Measurements from ENCODE around the gene CRABP2.

Gene CRABP2

DNA sequence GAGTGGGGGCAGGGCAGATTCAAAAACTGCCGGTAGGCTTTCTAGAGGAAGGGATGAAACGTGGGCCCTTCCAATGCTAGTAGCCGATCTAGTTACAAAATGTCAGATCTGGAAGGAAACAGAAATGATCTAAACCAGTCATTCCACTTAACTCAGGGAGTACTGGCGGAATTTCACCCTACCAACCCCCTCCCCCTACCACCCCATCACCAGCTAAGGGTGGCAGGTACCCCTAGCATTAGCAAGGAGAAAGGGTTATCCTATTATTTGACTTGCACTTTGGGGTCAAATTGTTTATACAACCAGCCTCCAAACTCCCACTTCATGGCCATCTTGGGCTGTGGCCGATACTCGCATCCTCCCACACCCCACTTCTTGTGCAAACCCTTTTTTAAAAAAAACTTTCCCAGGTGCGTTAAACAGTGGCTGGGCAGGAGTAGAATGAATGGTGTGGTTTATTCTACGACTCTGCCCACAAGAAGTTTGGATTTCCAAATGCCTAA lies 36.1 kb upstream of the CRABP2 start:
- DNase-seq = peak; percentile 12

DNA sequence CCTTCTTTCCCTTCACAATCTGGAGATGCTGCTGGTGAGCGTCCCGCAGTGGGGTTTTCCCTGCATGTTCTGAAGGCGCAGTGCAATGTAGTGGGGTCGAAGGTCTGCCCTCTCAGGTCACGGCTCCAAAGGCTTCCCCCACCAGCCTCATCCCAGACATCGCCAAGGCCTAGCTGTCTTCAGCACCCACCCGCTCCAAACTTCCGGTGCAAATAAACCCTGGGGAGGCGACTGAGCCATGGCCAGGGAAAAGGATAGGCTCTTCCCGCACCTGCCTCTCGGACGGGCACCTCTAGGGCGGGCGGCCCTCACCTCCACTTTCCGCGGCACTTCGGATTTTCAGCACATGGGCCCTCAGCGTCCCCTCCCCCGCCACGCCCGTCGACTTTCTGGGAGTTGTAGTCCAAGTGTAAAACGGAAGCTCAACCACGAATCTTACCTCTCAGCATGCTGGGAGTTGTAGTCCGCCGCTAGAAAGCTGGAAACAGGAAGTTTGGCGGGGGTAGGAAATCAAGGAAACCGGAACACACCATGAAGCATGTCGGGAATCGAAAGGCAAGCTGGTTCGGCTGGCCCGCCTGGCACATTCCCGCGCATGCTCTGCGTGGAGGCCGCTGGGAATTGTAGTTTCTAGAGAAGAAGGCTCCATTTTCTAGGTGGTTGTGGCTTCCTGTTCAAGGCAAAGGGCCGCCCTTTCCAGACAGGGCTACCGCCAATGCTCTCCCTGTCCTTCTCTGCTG lies 35.5 kb upstream of the CRABP2 start, which contains the start of gene MRPL24:
Gene MRPL24 (minus strand): TSS at position 348 of the 740 bp plus-strand sequence. CDS start 2,384 bp downstream, outside the sequence.
- DNase-seq = peak; percentile 99

DNA sequence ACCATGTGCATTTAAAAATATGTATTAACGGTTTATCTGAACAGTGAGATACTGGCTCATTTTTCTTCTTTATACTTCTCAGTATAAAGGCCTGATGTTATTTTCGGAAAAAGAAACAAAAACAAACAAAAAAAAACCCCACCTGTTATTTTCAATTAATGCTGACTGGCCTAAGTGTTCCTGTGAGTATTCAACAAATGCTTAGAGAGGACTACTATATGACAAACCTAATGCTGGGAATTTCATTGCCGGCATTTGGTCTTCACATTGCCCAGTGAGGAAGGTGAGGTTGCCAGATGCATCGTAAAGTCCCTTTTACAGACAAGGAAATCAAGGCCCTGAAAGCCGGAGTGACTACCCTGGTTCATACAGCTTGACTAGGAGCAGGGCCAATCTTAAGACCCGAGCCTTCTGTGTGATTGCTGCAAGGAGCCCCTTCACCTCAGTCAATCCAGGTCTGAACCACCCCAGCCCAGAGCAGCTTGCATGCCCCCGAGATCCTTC lies 34.9 kb upstream of the CRABP2 start:
- no peak for DNase-seq

DNA sequence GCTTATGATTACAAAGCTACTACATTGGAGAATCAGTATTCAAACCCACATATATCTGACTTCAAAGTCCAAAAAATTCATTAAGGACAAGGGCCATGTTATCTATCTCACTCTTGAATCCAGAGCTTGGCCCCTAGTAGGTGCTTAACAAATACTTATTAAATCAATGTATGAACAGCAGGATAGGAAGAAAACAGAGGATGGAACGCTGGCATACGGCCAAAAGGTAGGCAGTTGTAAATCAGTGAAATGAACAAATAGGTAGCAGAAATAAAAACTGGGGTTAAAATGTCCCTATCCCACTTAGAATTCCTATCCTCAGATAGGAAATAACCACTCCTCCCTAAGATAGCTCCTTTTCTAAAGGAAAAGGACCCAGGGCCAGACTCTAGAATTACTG lies 33.5 kb upstream of the CRABP2 start:
- no peak for DNase-seq

DNA sequence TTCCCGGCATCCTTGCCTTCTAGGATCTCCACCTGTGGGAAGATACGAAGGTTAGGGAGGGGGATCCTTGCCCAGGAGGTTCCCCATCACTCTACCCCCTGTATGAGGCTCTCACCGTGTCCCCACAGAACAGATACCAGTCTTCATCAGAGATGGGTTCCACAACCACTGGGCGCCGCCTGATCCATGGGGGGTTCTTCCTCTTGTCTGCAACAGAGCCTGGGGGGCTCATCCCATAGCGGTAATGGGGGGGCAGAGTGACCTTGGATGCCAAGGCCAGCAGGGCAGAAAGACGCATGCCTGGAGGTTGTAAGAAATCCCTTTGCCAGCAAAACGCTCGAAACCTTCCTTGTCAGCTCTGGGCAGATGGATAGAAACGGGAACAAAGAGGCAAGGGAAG lies 33.0 kb upstream of the CRABP2 start:
- DNase-seq = no peak

DNA sequence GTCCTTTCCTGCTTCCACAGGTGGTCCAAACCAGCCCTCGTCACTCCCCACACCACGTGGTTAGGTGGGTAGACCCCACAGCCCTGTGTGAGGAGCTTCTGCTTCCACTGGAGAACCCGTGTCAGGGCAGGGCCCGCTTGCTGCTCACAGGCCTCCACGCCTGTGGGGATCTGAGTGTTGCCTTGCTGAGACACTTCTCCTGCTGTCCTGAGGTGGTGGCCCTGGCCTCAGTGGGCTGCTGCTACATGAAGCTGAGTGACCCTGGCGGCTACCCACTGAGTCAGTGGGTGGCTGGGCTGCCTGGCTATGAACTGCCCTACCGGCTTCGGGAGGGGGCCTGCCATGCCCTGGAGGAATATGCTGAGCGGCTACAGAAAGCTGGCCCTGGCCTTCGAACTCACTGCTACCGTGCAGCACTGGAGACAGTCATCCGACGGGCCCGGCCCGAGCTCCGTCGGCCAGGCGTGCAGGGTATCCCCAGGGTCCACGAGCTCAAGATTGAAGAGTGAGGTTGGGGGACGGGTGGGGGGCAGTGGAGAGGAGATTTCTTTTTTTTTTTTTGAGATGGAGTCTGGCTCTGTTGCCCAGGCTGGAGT lies 28.7 kb upstream of the CRABP2 start:
- no peak for DNase-seq

DNA sequence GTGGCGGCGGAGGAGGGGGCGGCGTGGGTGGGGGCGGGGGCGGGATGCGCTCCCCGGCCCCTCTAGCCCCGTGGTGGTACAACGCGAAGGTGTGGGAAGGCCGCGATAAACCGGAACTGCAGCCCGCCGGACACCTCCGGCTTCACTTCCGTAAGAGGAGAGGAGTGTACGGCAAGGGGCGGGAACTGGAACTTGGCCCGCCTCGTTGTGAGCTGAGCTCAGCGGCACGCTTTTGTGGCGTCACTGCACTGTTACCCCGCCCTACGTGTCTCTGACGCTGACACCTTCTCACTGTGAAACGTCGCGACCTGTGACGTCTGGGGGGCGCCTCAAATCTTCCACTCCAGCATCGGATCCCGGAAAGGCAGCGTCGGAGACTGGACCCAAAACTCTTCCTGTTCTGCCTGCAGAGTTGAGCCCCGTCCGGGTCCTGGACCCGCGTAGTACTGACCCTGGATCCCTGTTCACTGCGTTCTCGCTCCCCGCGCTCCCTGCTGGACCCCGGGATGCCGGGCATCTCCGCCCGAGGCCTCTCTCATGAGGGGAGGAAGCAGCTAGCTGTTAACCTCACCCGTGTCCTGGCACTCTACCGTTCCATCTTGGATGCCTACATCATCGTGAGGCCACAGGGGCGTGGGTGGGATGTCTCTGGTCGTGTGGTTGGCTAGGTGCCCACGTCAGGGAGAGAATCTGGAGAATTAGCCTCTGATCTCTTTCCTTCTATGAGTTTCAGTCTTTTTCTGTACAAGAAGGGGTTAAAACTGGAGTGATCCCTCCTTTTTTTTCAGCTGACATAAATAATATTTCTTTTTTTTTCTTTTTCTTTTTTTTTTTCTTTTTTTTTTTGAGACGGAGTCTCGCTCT lies 23.4 kb upstream of the CRABP2 start, which contains the start of gene ISG20L2:
Gene ISG20L2 (minus strand): TSS at position 168 of the 864 bp plus-strand sequence. CDS start 1,114 bp downstream, outside the sequence.
- peak; percentile 95 for DNase-seq

DNA sequence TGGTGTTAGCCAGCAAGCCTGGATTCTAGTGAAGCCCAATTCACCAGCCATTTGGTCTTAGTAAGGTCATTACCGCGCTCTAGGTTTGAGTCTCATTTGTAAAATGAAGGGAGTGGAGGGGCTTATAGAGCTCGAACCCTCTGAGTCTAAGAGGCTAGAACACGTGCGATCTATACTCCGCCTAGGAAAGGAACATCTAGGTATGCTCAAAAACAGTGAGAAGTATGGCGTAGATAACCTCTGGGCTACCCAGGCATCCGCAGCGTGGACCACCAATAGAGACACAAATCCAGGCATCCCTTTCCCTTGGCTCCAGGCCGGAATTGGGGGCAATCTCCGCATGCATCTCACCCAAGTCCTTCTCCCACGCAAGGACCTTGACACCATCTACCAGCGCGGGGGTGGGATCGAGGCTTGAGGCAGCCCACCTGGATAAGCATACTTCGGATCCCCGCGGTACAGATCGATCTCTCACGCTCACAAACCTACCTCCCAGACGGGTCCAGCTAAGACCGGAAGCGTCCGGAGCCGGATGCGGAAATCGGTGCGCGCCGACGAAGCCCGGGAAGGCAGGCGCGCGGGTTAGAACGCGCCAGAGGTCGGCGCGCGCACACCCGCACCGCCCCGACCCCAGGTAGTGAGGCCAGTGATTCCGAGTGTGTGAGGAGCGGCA lies 22.7 kb upstream of the CRABP2 start, which contains the start of gene METTL25B:
Gene METTL25B (plus strand): TSS at position 544 of the 673 bp plus-strand sequence. CDS start 636 bp downstream, outside the sequence.
- DNase-seq = no peak

DNA sequence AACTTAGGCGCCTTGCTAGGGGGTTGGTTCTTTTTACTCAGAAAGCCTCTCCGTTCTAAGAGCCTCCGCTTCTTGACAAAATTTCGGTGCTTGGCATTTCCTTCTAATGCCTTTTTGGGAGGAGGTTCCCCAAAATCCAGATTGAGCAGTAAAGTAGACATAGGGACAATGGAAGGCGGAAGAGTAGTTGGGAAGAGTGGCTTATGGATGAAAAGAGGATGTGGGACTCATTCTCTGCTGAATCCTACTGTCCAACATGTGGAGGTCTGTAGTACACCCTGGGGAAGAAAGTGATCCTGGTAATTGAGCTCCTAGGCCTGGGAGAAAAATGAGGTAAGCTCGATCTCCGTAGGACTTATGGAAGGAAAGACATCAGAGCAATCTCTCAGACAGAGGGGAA lies 22.1 kb upstream of the CRABP2 start:
- DNase-seq = no peak

DNA sequence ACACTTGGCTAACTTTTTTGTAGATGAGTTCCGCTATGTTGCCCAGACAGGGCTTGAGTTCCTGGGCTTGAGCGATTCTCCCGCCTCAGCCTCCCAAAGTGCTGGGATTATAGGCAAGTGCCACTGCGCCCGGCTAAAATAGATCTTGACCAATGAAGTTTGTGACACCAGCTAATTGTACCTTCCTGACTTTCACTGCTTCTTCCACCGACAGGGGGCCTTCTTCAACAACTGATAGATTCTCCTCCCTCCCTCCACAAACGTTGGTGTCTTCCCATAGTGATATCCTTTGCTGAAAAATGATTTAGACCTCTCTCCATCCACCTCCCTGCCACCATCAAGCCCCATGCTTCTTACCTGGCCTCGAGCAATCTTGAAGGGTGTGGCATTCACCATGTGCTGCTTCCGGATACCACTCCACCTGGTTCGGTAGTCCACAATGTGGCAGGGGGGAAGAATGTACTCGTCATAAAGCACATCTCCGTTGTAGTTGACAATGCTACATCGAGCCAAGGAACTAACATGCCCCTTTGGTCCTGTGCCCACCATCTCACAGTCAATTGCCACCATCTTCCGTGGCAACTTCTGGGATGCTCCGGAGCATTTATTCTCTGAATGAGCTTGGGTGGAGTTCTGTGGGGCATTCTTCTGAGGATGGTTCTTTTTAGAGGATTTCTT lies 21.3 kb upstream of the CRABP2 start:
- DNase-seq = peak; percentile 60

DNA sequence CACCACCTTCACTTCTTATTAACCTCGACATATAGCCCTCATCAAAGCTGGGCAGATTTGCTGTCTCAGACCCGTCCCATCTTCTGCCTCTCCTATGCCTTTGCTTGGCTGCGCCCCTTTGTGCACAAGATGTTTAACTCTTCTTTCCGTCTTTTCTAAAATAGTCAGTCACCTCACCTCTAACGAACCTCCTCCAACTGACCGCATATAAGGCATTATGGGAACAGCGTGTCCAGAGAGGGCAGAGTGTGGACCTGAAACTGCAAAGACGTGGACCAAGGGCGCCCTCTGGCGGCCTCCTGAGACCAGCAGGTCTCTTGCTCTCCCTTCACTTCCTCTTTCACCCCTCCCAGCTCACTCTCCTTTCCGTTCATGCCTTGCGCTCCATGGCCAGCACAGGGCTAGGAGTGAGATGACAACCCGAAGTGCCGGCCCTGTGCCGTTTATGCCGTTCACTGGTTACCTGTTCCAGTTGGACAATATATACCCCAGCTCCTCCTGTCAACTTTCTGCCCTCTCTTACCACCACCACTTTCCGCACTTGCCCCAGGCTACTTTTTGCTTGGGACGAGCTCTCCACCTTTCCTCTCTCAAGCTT lies 20.4 kb upstream of the CRABP2 start:
- DNase-seq = peak; percentile 77

DNA sequence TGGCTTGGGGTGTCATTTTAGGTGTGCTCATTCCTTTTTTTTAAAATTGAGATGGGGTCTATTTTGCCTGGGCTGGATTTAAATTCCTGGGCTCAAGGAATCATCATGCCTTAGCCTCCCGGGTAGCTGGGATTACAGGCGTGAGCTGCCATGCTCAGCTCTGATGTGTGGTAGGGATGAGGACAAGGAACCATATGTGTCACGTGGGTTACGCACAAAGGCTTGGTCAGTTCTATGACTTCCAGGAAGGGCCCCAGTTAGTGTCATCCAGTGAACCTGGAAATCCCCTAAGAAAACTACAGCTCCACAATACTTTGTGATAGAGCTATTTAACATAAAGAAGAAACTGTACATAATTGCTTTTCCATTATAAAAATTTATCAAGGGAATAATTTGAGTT lies 16.2 kb upstream of the CRABP2 start:
- DNase-seq = no peak

DNA sequence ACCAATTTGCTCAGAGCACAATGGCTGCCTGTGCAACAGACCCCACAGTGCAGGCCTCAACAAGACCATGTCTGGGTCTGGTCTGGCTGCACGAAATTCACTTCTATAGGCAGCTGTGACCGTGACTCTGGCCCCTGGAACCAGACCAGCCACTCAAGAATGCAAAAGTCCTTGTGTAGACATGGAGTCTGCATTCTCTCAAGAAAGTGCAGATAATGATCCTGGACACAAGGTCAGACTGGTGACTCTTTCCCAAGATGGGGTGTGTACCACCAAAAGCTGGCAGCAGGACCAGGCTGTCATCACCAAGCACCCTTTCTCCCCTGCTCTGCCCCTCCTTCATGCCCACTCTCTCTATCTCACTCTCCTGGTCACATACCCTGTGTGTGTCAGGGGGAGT lies 15.7 kb upstream of the CRABP2 start:
- DNase-seq = no peak

DNA sequence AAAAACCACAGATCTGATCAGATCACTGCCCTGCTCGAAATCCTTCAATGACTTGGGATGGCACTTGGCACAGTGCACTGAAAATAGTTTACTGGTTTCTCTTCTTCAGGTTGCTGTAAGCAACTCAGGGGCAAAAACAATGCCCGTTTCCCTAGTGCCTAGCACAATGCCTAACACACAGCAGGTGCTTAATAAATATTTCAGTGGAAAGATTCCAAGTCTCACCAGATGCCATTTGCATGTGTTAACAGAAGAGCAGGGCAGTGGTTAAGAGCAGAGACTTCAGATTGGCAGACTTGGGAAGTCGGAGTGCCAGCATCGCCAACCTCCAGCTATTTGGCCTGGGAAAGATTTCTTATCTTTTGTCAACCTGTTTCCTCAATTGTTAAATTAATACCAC lies 12.0 kb upstream of the CRABP2 start:
- DNase-seq = no peak

DNA sequence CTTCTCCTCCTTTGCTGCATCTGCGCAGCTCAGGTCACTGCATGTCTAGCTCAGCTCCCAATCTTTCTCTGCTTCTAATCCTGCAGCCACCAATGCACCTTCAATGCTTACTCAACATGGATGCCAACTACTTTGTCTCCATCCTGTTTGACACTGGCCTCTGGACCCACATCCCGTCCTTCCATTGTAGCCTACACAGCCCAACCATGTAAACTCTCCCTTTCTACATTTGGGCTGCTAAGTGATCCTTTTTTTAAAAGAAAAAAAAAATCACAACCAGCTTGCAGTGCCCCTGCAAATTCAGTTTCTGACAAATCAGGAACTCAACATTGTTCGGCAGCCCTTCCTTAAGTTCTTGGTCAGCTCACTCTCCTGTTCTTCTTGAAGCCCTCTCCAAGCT lies 9.4 kb upstream of the CRABP2 start:
- no peak for DNase-seq

DNA sequence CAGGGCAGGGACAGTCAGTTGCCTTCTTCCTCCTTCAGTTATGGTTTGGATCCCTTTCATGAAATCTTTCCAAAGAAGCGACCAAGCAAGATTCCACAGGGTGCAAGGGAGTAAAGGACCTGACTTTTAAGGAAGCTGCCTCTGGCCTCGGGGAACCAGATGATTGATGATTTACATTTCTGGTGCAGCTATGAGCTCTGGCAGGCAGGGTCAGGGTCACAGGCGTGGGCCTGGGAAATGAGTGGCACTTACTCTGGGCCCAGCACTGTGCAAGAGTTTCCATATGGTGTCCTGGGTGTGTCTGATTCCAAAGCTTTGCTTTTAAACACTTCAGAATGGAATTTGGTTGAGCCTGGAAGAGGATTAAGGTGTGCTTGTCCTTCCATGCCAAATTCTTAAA lies 7.2 kb upstream of the CRABP2 start:
- DNase-seq = no peak

DNA sequence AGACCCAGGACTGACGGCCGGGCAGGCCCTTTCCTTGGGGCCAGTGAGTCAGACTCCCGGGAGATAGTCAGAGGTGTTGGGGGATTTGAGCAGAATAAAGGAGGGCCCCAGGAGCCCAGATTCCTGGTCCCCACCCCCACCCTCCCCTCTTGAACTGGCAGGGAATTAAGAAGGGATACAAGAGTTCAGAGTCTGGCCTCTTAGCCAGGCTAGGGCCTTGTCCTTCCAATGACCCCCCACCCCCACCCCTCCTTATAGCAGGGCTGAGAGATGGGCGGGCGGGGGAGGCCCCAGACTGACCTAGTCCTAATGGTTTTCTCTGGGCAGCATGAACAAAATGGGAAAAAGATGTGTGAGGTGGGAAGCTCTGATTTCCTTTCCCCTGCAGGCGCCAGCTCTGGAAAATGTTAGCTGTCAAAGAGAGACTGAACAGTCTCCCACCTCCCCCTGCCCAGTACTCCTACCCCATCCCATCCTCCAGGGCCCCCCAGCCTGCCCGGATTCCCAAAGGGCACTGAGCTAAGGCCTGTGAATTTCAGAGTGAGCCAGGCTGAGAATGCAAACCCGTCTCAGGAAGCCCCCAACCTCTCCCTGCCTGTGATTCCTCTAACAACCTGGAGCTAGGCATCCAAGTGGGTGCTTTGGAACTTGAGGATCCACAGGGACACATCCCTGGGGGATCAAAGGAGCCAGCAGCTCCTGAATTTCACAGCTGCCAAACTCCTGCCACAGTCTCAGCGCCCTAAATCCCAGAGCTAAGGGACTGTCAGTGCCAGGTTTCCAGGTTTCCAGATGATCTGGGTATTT lies 5.8 kb upstream of the CRABP2 start:
- no peak for DNase-seq

DNA sequence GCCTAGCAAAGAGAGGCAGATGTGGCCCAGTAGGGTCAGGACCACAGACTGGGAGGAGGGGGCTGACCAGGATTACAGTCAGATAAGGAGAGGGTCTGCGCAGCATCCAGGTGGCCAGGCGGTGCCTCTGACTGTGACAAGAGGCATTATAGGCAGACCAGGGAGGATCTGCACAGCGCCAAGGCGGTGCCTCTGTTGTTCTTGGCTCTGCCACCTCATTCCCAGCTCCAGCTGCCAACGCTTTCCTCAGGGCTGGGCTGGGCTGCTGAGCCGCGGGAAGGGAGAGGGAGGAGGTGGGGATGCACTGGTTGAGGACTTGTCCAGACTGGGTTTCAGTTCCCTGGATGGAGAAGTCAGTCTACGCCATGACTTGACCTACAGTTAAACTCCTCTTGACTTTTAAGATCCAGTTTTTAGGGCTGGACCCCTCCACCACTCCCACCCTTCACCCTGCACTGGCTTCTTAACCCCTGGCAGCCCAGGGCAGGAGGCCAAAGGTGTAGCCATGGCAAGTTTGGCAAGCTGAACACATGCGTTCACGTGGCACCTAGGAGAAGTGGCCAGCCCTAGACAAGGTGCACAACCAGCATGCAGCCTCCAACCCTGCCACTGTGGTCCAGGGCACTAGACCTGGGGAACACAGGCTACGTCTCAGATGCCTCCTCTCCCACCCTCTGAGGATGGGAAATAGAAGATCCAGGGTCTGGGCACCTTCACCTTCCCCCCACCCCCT lies 4.5 kb upstream of the CRABP2 start:
- no peak for DNase-seq

DNA sequence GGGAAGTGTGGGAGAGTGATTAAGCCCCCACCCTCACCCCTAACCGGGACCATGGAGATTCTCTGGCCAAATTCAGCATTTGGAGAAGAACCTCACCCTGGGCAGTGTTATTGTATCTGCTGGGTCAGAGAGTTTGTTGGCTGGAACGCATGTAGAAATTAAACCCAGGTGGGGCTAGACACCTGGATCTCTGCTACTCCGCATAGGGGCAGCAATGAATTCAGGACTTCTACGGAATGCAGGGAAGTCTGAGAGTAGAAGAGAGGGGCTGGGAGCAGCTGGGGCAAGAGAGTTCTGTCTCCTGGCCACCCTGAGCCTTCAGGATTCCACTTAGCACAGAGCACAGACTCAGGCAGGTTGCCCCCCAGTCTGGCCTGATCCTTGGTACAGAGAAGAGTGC lies 3.6 kb upstream of the CRABP2 start:
- DNase-seq = no peak

DNA sequence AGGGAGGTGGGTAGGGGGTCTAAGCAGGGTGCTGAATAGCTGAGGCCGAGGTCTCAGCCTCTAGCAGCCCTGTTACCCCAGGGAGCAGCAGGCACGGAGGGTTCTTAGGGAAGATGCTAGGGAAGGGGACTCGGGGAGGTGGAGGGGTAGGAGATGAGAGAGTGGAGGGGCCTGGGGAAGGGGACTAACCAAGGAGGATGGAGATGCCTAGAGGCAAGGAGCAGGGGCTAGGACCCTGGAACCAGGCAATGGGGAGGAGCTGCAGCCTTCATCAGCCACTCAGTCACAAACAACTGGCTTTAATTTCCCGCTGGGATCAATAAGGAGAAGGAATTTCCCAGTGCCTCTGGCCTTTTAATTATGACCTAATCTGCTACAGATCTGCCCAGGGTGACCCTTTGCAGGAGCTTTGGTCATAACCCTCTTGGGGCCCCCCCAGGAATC lies 2.9 kb upstream of the CRABP2 start:
- no peak for DNase-seq
